NCI-H82 treated with DMSO at 0.1 percent for 48 hours (cell line): Measurements from ENCODE around the gene TAGLN2.
A peak's percentile ranks its signal among the peaks of the same experiment; 100 is the strongest.

Experiments used
- DNase-seq: peaks from one replicate; lab custom pipeline; 2025; ENCODE audit not compliant: unreplicated experiment; lab: John Stamatoyannopoulos, UW

The TAGLN2 gene

DNA sequence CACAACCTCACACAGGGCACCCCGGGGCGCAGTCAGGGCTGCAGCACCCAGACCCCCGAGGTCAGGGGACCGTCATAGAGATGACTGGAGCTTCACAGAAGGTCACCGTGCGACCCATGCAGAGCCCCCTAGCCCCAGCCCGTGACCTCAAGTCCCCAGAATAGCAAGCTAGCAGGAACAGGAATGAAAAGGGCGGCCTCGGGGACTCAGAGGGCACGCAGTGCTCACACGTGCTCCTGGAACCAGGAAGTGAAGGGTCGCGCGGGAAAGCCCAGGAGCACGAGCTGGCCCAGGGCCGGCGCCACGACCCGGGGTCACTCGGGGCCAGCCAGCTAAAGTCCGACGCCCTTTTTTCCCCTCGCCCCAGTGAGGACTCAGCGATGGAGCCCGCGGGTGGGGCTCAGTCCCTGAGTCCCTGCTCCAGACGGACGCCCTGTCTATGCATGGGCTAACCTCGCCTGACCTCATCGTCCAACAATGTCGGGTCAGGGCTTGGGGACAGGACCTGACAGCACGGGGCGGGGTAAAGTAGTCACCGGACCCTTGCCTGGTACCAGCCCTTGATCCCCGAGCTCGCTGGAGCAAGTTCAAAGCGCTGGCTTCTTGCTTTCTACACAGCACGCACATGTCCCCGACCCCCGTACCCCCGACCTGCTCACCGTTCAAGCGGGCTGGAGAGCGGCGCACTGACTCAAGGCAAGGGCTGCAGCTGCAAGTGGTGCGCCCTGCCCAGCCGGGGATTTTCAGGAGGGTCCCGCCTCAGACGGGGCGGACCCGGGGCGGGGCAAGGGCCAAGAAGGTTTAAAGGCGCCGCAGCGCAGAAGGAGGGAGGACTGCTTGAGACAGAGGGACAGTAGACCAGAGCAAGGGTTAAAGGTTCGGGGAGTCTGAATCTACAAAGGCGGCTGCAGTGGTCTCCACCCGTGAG is at the start of gene TAGLN2:
TSS of gene TAGLN2 (minus strand) at position 717 of the 928 bp plus-strand sequence. CDS start 4,998 bp downstream, outside the sequence.
- DNase-seq: peak; percentile 86

DNA sequence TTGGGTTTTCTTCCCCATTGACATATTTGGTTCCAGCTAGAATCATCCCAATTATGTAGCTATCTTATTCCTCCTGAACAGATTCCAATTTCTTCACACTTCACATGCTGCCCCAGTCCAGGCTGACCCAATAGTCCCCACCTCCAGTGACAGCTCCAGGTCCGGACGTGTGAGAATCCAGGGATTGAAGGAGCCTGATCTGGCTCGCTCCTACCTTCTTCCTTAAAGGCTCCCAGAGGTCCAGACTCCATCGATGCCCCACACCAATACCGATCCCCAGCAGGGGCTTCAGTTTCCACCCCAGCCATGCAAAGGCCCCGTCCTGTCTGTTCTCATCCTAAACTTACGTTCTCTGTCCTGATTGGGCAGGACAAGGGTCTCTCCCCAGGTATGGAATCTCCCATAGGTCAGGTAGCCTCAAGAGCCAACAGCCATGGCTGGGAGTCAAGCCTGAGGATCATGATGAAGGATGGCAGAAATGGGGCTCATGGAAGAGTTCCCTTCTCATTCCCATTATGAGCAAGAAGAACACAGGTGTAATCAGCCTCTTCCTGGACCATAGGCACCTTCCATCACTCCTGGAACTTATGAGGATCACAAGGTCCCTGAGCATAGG is 49.2 kb upstream of the TAGLN2 start:
- DNase-seq: no peak

DNA sequence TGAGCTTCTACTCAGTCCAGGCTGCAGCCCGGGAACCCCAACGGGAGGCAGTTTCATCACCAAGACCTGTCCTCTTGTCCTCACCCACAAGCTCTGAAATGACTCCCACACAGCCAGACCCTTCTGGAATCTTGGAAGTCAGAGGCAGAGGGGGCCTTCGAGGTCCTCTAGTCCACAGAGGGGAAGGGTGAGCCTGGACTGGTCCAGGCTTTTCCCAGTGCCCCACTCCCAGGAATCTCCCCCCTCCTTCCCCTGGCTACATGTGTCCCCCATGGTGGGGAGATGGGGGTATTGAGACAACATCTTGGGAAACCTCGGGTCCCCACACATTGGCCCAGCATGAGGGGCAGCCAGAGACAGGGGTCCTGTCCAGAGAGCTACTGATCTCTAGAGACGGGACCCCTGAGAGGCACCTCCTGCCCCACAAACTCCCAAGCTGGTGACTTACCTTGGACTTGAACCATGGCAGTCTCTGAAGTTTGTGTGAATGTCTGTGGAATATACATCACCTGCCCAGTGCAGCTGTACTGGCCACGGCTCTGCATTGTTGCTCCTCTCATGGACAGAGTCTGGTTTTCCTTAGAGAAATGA is 48.1 kb upstream of the TAGLN2 start:
- DNase-seq: no peak

- DNase-seq: no peak
Measured at GRCh38 chr1:159972443-159973205, 47.3 kb upstream of the TAGLN2 start.

- no peak for DNase-seq
Measured at GRCh38 chr1:159970932-159971342, 45.6 kb upstream of the TAGLN2 start.

DNA sequence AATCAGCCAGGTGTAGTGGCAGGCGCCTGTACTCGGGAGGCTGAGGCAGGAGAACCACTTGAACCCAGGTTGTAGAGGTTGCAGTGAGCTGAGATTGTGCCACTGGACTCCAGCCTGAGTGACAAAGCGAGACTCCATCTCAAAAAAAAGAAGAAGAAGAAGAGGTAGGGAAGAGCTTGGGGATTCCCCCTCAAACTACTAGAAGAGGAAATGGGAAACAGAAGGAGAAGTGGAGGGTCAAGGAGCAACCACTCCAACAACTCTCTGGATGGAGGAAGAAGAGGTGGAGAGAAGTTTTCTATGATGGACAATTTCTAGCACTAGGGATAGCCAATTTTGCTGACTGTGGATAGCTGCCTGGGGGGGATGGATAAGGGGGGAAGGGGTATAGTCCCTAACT is 43.6 kb upstream of the TAGLN2 start:
- no peak for DNase-seq

DNA sequence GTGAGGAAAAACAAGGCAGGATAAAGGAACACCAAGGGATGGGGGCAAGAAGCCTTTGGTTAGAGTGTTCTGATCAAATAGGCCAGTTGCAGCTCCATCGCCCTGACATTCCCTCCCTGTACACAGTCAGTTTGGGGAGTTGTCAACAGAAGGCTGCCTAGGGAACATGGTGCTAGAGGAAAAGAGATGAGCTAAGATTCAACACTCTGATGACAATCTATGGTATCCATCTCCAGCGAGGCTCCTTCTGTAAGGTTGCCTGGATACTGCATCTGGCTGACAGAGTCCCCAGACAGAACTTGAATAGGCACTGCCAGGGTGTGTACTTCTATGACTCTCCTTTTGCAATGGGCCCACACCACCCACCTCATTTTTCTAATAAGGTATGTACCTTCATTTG is 40.0 kb upstream of the TAGLN2 start:
- no peak for DNase-seq

GRCh38 chr1:159964144-159964543 is 38.8 kb upstream of the TAGLN2 start:
- no peak for DNase-seq

DNA sequence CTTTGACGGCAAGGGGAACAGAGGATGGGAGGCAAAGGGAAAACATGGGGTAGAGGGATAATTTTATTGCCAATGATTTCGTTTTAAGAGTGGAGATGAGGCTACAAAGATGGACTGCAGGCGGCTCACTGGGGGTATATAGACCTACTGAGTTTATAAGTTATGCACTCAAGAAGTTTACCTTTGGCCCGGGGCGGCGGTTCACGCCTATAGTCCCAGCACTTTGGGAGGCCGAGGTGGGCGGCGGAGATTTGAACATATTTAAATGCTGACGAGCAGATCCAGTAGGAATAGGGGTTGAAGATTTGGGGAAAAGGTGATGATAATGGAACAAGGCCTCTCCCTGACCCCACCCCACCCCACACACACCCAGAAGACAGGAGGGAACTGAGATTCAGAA is 36.9 kb upstream of the TAGLN2 start:
- no peak for DNase-seq

DNA sequence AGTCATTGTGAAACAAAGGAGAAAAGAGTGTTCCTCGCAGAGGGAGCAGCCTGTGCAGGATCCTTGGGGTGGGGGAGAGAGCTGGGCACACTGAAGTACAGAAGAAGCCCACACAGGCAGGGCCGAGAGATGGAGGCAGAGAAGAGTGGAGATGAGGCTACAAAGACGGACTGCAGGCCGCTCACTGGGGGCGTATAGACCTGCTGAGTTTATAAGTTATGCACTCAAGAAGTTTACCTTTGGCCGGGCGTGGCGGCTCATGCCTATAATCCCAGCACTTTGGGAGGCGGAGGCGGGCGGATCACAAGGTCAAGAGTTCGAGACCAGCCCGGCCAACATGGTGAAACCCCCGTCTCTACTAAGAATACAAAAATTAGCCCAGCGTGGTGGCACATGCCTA is 36.3 kb upstream of the TAGLN2 start:
- DNase-seq: no peak

- no peak for DNase-seq
Measured at GRCh38 chr1:159960721-159961381, 35.5 kb upstream of the TAGLN2 start.

GRCh38 chr1:159959451-159959850 is 34.1 kb upstream of the TAGLN2 start:
- no peak for DNase-seq

DNA sequence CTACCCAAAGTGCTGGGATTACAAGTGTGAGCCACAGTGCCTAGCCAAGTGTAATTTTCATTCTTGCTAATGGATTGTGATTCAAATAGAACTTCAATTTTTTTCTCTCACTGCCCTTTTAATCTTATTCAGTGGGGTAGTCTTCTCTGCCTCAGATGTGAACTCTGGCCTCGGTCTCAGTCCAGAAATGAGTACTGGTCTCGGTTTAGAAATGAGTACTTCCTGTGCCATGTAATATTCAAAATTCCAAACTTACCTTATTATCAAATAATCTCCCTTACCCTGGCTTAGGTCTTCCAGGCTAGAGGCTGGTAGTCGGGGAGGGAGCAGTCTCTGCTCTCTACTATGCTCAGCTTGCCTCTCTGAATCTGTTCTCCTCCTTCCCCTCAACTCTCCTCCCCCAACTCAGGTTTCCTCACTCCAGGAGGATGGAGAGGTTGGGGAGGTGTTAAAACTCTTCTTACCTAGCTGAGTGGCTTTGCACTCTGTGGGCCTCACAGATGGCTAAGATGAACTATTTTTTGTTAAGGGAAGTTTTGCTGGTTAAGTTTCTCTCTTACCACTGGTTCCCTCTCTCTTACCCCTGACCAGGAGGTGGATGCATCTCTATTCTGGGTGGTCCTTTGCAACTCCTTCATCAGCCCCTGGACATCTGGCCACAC is 33.5 kb upstream of the TAGLN2 start:
- DNase-seq: no peak

DNA sequence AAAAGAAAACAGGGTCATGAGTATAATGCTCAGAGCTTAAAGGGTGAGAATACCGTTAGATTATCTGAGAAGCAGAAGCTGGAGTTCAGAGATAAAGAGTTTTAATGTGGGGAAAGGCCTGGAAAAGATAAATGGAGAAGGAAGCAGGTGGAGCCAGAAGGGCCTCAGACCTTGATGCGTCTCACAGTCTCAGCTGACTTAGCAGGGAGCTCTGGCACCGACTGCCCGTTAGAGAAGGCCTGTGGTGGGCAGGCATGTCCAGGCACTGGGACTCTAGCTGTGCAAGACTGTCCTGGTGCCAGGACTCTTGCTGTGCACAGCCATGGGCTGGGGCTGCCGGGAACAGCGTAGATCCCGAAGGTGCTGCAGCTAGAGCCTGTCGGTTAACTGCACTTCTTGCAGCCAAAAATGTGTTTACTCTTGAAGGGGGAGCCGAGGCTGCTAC is 32.5 kb upstream of the TAGLN2 start:
- no peak for DNase-seq

DNA sequence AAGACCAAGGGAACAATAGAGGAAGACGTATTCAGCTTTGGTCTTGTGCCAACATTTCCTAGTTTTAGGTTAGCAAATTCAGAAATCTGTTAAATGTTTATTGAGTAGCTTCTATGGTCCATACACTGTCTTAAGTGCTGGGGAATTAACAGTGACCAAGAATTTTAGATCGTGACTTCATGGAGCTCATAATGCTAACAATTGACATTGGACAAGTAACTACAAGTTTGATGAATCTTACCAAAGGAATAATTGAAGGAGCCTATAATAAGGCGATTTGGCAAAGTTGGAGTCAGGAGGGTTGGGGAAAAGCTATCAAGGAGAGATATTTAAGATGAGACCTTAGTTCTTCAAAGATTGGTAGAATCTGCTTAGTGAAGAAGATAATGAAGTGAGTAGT is 30.1 kb upstream of the TAGLN2 start:
- DNase-seq: no peak

GRCh38 chr1:159953536-159954515 is 28.5 kb upstream of the TAGLN2 start, which contains the start of gene SLAMF9:
Gene SLAMF9 (minus strand): TSS chr1:159954237. CDS start chr1:159954137, 100 bp downstream.
- DNase-seq: no peak

- DNase-seq: no peak
Measured at GRCh38 chr1:159952932-159953331, 27.6 kb upstream of the TAGLN2 start.

GRCh38 chr1:159951551-159951950 is 26.2 kb upstream of the TAGLN2 start:
- no peak for DNase-seq

GRCh38 chr1:159951016-159951415 is 25.7 kb upstream of the TAGLN2 start:
- no peak for DNase-seq
